Measurements from ENCODE around the gene STK26.
"Not testable (repeated sequence)": the region's sequence is repeated elsewhere in the genome, so short reads cannot be mapped to it uniquely, and the experiment has no call there.

Gene STK26

GRCh38 chrX:132037479-132037993 is 14.4 kb downstream of the STK26 start:
- DNase-seq (ENCODE audit: low read depth), result no peak

- no peak for DNase-seq (ENCODE audit: low read depth)
Observed at GRCh38 chrX:132040066-132040465, 17.0 kb downstream of the STK26 start.

- no peak for DNase-seq (ENCODE audit: low read depth)
Observed at GRCh38 chrX:132041015-132041414, 17.9 kb downstream of the STK26 start.

- no peak for DNase-seq (ENCODE audit: low read depth)
Observed at GRCh38 chrX:132043977-132044376, 20.9 kb downstream of the STK26 start.

GRCh38 chrX:132044953-132045352 is 21.9 kb downstream of the STK26 start:
- no peak for DNase-seq (ENCODE audit: low read depth)

- DNase-seq (ENCODE audit: low read depth), result no peak
Observed at GRCh38 chrX:132045456-132045855, 22.4 kb downstream of the STK26 start.

GRCh38 chrX:132046533-132046932 is 23.4 kb downstream of the STK26 start:
- no peak for DNase-seq (ENCODE audit: low read depth)

- DNase-seq (ENCODE audit: low read depth), result not testable (repeated sequence)
Observed at GRCh38 chrX:132051778-132052177, 28.7 kb downstream of the STK26 start.

- DNase-seq (ENCODE audit: low read depth), result no peak
Observed at GRCh38 chrX:132058050-132058449, 34.9 kb downstream of the STK26 start.

- DNase-seq (ENCODE audit: low read depth), result no peak
Observed at GRCh38 chrX:132058975-132059374, 35.9 kb downstream of the STK26 start.

GRCh38 chrX:132059973-132060540 is 37.0 kb downstream of the STK26 start:
- no peak for DNase-seq (ENCODE audit: low read depth)

GRCh38 chrX:132063334-132063733 is 40.2 kb downstream of the STK26 start:
- no peak for DNase-seq (ENCODE audit: low read depth)

GRCh38 chrX:132063862-132064261 is 40.8 kb downstream of the STK26 start:
- DNase-seq (ENCODE audit: low read depth), result no peak

GRCh38 chrX:132068405-132068804 is 45.3 kb downstream of the STK26 start:
- DNase-seq (ENCODE audit: low read depth), result no peak

GRCh38 chrX:132071254-132071653 is 48.2 kb downstream of the STK26 start:
- no peak for DNase-seq (ENCODE audit: low read depth)

- no peak for DNase-seq (ENCODE audit: low read depth)
Observed at GRCh38 chrX:132077414-132077813, 54.3 kb downstream of the STK26 start.

- DNase-seq (ENCODE audit: low read depth), result no peak
Observed at GRCh38 chrX:132077912-132078311, 54.8 kb downstream of the STK26 start.

GRCh38 chrX:132085786-132086185 is 62.7 kb downstream of the STK26 start:
- DNase-seq (ENCODE audit: low read depth), result no peak

GRCh38 chrX:132086672-132087071 is 63.6 kb downstream of the STK26 start:
- no peak for DNase-seq (ENCODE audit: low read depth)

GRCh38 chrX:132088864-132089263 is 65.8 kb downstream of the STK26 start:
- DNase-seq (ENCODE audit: low read depth), result no peak

GRCh38 chrX:132090403-132091159 is 67.5 kb downstream of the STK26 start:
- DNase-seq (ENCODE audit: low read depth), result no peak

- DNase-seq (ENCODE audit: low read depth), result peak; percentile 10
Observed at GRCh38 chrX:132092439-132093065, 69.5 kb downstream of the STK26 start.

- no peak for DNase-seq (ENCODE audit: low read depth)
Observed at GRCh38 chrX:132093239-132093860, 70.2 kb downstream of the STK26 start.

Data from activated T-helper 9 cell treated with anti-CD3 and anti-CD28 coated beads, Interleukin-2, amount 50 U/mL, for 16 hours (primary cell).